ENCODE data around the gene FFAR2.

Gene FFAR2

GRCh38 chr19:35427187-35427586 is 20.9 kb upstream of the FFAR2 start:
- DNase-seq, result no peak

- DNase-seq, result no peak
Observed at GRCh38 chr19:35429698-35430408, 18.2 kb upstream of the FFAR2 start.

- no peak for DNase-seq
Observed at GRCh38 chr19:35430409-35431144, 17.5 kb upstream of the FFAR2 start.

- no peak for DNase-seq
Observed at GRCh38 chr19:35431145-35431807, 16.8 kb upstream of the FFAR2 start.

- no peak for DNase-seq
Observed at GRCh38 chr19:35432911-35433310, 15.1 kb upstream of the FFAR2 start.

GRCh38 chr19:35433448-35433847 is 14.6 kb upstream of the FFAR2 start:
- DNase-seq, result no peak

- DNase-seq, result no peak
Observed at GRCh38 chr19:35435896-35436295, 12.2 kb upstream of the FFAR2 start.

GRCh38 chr19:35436477-35437405 is 11.3 kb upstream of the FFAR2 start:
- DNase-seq, result no peak

GRCh38 chr19:35437406-35437951 is 10.6 kb upstream of the FFAR2 start:
- DNase-seq, result no peak

- no peak for DNase-seq
Observed at GRCh38 chr19:35438096-35438495, 10.0 kb upstream of the FFAR2 start.

GRCh38 chr19:35438527-35438926 is 9.5 kb upstream of the FFAR2 start:
- no peak for DNase-seq

- DNase-seq, result no peak
Observed at GRCh38 chr19:35439921-35440320, 8.1 kb upstream of the FFAR2 start.

- no peak for DNase-seq
Observed at GRCh38 chr19:35442091-35442490, 6.0 kb upstream of the FFAR2 start.

GRCh38 chr19:35444735-35445134 is 3.3 kb upstream of the FFAR2 start:
- DNase-seq, result no peak

GRCh38 chr19:35445826-35446593 is 2.0 kb upstream of the FFAR2 start:
- peak; percentile 61 for DNase-seq

- no peak for DNase-seq
Observed at GRCh38 chr19:35449359-35450043, 1.4 kb downstream of the FFAR2 start.

- DNase-seq, result peak; percentile 30
Observed at GRCh38 chr19:35451338-35452096, 3.5 kb downstream of the FFAR2 start.

- DNase-seq, result no peak
Observed at GRCh38 chr19:35454663-35455062, 6.6 kb downstream of the FFAR2 start.

GRCh38 chr19:35455616-35456201 is 7.7 kb downstream of the FFAR2 start:
- no peak for DNase-seq

- no peak for DNase-seq
Observed at GRCh38 chr19:35457173-35457572, 9.1 kb downstream of the FFAR2 start.
